ENCODE measurements around the gene MAD1L1.
"Not testable (repeated sequence)": the region's sequence is repeated elsewhere in the genome, so short reads cannot be mapped to it uniquely, and the experiment has no call there.

MAD1L1 gene

DNA sequence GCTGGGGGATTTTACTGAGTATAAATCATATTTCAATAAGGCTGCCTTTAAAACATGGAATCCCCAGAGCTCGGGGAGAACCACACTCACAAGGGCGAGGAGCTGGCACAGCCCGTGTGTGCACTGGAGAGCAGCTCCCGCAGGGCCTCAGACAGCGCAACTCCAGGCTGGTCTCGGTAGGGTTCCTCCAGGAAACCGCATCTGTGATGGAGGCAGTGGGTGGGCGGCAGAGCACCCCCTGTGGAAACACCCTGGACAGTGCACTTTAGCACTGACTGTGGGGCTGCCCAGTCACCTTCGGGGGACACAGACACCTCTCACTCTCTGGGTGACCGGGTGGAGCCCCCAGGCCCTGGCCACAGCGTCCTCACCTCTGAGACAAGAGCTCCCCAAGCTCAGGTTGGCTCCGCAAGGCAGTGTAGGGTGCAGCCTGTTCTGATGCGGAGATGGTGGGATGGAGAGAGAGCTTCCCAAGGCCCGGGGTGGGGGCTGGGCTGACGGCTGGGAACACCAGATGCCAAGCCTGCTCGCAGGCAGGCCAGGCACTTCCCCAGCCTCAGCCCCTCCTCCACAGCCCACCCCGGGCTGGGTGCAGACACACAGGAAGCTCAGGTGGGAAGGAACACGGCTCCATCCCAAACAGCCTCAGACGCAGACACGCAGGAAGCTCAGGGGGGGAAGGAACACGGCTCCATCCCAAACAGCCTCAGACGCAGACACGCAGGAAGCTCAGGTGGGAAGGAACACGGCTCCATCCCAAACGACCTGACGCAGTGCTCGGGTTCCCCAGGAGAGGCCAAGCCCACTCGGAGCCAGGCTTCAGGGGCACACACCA is 224.4 kb downstream of the MAD1L1 start:
- DNase-seq, result no peak

DNA sequence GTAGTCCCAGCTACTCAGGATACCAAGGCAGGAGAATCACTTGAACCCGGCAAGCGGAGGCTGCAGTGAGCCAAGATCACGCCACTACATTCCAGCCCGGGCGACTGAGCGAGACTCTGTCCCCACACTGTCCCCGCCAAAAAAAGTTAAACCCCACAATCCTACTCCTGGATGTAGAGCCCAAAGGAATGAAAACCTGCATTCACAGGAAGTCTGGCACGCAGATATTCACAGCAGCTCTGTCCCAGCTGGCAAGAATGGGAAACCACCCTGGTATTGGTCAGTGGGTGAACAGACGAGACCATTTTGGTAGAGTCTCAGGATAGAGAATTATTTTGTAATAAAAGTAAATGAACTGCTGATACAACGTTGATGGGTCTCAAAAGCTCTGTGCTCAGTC is 225.2 kb downstream of the MAD1L1 start:
- DNase-seq, result no peak

DNA sequence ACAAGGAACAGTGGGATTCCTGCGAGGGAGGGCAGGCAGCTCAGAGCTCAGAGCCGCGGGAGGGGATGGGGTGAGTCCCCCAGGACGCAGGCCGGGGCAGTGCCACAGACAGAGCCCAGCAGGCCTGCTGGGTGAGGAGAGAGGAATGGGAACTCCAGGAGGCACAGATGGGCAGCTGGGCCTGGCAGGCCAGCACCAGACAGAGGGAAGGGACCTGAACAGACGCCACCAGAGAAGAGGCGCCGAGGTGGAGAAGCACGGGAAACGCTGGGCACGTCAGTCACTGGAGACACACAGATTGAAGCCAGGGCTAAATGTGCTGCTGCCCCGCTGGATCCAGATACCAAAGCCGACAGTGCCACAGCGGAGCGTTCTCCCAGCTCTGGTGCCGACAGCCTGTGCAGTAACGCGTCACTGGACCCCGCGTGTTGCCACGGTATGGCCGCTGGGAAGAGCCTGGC is 225.8 kb downstream of the MAD1L1 start:
- DNase-seq, result no peak

DNA sequence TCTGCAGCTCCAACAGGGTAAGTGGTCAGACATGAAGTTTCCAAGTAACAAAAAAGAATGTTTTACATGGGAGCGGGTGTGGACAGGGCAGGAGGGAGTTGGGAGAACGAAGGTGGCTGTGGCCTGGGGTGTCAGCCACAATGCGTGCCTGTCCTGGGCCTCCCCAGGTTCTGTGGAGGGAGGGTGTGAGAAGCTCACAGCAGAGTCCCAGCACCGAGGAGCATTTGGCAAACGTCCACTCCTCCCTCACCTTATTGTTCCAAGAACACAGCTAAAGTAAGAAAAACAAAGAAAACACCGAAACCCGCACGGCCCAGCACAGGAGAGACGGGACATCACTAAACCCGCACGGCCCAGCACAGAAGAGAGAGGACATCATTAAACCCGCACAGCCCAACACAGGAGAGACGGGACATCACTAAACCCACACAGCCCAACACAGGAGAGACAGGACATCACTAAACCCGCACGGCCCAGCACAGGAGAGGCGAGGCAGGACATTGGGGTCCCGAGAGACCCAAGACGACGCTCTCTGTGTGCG is 226.4 kb downstream of the MAD1L1 start:
- DNase-seq, result no peak

DNA sequence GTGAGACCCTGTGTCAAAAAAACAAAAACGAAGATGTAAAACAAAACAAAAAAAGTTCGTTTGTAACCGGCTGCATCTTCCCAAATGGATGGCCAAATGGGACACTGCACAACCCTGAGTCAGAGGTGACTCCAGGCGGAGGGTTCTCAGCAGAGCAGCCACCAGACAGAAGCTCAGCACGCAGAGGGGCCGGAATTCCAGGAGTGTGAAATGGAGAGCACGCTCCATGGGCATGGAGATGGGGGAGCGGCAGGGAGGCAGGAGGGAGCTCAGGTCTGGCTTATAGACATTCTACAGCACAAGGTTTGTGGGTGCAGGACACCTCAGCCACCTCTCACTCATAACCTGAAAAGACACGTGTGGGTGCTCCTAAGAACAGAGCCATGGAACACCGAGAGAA is 227.0 kb downstream of the MAD1L1 start:
- no peak for DNase-seq

DNA sequence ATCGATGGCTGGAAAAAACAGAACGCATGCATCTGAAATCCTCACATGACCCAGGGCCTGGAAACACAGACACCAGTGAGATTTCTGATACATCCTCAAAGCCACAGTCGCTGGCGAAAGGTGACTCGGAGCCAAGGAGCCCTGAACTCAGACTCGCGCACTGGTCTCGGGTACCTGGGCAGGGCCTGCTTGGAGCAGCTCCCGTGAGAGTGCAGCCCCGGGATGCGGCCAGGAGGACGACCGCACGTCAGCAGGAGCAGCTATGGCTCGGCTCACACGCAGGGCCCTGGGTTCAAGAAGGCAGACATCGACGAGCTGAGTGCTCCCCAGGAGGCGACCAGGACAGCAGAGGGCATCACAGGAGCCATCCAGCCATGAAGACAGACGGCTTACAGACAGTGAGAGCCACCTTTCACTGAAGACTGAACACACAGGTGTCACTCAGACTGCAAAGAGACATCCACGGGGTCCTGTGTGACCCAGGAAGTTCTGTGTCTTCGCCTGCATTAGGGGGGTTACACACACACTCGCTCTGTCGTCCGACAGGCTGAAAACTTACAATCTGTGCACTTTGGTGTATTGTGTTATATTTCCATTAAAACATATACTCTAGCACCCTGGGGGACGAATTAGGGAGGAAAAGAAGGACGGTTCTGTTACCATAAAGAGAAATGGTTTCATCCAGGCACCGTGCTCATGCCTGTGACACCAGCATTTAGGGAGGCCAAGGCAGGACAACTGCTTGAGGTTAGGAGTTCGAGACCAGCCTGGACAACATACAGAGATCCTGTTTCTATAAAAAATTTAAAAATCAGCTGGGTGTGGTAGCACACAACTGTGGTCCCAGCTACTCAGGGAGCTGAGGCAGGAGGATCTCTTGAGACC is 227.7 kb downstream of the MAD1L1 start:
- DNase-seq, result no peak

DNA sequence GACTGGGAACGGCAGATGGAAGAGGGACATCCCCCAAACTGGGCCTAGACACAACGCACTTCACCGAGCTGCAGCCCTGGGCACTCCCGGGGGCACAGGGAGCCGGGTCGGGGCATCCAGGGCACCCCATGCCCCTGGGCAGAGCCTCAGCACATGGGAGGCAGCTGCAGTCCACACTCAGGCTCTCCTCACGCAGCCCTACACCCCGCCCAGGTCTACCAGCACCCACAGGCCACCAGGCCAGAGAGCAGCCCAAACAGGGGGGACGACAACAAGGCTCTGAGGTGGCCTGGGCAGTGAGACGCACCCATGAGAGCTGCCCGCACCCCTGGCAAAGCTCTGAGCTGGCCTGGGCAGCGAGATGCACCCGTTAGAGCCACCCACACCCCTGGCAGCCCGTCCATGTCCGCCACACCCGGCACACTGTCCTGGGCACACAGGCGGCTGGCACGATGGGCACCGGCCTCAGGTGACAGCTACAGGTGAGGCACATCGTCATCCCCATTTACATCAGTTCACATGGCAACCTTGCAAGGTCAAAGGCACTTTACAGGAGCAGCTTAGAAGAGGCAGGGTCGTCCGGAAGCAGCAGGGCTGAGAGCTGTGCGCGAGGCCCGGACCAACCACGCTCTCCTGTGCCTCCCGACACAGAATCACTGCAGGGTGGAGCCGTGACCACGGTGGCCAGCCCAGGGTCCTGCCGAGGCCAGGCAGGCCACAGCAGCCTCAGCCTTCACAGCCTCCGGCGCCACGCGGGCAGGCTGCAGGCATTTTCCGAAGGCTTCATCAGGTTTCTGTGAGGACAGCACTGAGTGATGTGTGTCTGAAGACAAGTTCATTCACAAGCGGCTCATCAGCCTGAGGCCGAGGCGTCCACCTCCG is 228.6 kb downstream of the MAD1L1 start:
- DNase-seq, result no peak

DNA sequence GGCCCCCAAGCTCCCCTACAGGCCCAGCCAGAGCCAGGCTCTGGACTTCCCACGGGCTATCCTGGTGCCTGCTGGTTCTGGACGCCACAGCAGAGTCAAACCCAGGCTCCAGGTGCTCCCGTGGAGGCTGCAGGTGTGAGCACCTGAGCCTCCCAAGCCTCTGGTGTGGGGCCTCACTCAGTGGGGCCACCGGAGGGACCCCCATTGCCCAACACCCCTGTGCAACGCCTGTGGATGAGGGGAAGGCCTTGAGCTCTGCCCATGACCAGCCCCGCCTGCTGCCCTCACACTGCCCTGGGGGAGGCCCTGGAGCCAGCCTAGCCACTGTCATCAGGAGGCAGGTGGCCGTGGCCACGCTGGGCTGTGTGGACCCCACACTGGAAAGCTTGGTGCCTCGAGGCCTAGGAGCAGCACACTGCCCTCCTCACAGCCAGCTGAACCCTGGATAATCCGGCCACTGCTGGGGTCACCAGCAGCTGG is 229.3 kb downstream of the MAD1L1 start:
- DNase-seq, result no peak

DNA sequence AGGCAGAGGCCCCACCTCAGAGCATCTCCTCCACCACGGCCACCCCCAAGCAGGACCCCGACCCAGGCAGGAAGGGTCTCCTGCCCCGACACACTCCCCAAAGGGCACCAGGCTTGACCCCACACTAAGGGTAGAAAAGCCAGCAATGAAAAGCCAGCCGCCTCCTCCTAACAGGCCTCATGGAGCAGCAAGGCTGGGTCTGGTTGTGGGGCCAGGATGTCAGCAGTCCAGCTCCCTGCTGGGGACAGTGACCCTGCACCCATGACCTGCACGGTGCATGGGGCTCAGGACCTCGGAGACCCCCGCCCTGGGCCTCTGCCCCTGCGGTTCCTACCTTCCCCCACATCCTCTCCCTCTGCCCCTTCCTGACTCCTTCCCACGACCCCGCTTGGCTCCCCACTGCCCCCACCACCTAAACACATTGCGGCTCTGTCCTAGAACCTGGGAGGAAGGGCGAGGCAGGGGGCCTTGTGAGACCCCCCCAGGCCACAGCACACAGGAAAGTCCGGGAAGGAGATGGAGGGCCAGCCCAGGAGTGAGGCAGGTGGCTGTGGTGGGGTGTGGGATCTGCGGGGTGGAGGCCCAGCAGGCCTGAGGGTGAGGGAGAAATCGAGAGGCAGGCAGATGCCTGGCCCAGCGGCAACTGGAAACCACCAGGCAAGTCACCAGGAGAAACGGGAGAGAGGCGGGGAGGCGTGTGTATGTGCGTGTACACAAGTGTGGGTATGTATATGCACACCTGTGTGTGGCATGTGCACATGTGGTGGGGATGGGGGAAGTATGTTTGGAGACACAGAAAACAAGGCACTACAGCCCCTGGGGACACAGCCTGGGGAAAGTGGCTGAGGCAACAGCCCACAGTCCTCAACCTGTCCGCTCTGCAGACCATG is 229.9 kb downstream of the MAD1L1 start:
- DNase-seq, result no peak

DNA sequence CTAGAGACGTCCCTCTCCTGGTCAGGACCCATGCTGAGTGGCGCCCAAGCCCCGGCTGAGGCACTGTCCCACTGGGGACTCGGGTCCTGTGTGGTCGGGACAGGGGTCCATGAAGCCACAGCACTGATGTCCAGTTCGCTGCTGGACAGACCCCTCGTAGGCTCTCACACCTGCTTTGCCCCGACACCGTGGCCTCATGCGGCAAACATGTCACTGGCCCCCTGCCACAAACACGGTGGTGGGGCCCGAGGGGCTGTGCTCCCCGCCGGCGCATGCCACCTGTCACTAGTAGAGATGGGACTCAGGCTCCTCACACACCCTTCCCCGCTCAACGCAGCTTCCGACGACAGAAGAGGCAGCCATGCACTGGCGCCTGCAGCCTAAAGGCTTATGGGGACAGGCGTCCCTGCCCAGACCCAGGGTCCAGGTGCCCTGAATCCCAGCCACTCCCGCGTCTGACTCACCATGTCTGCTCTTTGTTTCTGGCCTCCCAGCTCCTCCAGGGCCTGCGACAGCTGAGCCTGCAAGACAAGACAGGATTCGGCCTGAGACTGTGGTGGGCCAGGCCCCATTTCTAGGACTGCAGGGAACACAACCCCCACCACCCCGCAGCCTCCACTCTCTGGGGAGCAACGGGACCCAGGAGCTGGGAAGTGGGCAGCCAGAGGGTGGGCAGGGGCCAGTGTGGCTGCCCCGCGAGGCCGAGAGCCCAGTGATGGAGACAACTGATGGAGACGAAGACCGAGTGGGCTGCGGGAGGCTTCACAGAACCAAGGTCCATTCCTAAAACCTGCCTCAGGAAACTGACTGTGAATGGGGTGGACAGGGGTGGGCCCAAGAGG is 230.9 kb downstream of the MAD1L1 start:
- DNase-seq, result no peak

DNA sequence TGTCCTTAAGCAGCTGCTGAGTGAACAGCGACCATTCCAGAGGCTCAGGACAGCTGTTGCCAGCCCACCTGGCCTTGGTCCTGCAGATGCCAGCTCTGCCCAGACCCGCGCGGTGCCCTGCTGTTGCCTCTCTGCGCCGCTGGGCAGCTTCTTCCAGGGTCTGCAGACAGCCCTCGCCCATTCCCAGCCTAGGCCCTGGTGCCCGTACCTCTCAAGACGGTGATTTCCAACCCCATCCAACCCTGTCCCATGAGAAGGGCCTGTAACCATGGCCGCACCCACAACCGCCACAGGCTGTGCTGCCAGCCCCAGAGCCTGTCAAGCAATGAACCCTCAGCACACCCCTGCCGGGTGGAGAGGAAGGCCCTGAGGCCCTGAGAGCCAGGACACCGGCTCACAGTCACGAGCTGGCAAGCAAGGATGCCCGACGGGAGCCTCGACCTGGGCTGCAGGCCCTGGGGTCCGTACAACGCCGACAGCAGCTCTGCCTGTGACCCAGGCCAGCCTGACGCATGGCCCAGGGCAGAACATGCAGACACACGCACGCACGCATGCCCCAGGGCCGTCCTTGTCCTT is 231.9 kb downstream of the MAD1L1 start:
- DNase-seq, result no peak

DNA sequence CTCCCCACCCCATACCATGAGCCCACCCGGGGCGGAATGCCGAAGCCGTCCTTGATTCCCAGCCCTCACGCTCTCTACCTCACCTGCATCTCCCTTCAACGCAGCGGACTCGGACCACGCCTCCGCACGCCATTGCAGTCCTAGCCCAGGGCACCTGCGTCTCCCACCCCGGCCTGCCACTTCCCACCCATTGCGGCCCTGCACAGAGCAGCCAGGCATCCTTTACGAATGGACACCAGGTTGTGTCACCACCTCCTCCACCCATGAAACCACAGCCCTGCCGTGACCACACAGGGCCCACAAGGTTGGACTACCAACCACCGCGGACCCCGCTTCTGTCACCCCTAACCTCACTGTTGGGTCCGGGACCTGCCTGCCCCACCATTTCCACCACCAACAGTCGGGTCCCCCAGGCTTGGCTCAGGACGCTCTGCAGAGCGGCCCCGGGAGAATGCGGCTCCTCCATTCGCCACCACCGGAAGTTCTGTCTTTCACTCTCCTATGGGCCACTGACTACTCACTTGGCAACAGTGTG is 232.5 kb downstream of the MAD1L1 start:
- no peak for DNase-seq

DNA sequence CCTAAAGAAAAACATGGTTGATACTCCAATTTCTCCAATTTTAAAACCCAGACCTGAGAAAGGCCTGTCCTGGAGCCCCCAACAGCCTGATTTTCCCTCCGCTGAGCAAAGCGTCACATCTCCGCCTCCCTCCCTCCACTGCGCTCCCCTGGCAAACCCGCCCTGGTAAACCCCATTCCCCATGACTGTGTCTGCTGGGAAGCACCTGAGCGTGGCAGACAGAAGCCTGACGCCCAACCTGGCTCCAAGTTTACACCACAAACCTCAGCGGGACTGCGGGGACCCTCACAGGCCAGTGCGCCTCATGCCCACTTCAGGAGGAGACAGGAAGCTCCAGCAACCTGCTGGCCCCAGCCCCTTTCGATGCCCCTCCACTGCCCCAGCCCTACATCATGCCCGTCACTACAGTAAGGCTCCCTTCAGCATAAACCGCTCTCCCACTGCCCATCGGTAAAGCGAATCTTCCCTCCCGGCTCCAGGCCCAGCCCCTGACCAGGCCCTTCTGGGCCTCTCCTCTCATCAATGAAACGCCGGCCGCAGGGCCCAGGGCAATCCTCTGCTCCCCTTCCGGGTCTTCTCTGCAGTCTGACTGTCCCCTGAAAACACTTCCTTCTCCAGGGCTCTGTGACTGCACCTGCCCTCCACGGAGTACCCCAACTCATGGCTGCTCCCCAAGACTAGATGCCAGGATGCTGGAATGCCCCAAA is 233.3 kb downstream of the MAD1L1 start:
- DNase-seq, result no peak

DNA sequence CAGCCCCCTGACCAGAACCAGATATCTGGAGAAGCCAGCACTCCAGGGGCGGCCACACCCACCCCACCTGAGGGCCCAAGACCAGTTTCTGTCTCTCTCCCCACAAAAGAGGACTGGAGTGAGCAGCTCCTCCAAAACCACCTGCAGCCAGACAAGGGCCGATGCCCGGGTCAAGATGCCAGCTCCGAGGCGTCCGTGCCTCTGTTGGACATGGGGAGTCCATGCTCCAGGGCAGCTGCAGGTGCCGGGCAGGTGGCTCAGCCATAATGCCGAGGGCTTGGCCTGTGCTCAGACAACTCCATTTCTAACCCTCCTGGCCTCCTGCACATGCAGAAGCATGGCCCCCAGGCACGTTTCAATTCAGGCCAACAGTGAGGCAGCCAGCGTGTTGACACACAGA is 234.6 kb downstream of the MAD1L1 start:
- DNase-seq, result no peak

DNA sequence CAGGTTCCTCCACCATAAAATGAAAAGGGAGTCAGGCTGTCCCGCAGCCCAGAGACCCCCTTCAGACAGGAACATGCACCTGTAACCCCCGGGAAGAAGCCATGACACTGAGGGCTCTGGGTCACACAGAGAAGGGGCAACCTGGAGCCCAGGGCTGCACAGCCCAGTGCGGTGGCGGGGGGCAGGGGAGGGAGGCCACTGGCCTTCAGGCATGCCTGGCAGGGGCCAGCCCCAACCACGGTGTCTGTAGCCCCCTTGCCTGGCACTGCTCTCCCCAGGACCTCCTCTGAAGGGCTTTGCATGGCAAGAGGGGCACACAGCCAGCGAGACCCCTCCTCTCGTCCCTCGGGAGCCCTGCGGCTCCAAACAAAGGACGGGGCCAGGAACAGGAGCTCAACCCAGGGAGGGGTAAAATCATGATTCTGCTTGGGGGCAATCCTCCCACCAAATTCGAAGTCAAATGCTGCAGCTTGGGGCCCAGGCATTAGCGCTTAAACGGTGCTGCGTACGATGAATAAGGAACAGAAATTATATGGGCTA is 235.1 kb downstream of the MAD1L1 start:
- no peak for DNase-seq

DNA sequence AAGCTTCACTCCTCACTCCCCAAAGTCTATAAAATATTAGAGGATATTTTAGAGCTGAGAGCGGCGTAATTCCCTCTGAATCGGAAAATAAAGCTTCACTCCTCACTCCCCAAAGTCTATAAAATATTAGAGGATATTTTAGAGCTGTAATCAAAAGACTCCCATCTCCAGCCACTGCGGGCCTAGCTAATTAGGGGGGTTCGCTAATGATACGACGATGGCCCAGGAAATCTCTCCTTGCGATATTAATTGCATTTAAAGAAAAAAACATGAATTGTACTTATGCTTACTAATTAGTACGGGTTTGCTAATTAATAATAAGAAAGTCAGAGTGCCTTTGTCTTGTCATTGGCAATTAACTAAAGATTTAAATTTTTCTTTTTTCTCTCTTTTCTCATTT is 235.9 kb downstream of the MAD1L1 start:
- DNase-seq, result no peak

DNA sequence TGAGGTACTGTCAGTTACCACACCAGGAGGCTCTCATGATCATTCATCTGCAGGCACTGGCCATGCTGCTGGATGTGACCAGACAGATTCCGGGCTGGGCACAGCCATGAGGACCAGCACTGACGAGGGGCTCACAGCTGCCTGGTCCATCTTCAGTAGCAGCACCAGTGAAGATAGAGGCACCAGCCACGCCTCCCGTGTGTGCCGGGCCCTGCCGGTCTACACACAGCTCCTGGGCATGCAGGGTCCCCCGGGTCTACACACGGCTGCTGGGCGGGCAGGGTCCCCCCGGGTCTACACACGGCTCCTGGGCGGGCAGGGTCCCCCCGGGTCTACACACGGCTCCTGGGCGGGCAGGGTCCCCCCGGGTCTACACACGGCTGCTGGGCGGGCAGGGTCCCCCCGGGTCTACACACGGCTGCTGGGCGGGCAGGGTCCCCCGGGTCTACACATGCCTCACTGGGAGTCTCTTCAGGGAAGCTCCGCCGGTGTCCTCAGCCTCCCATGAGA is 236.8 kb downstream of the MAD1L1 start:
- DNase-seq, result not testable (repeated sequence)

DNA sequence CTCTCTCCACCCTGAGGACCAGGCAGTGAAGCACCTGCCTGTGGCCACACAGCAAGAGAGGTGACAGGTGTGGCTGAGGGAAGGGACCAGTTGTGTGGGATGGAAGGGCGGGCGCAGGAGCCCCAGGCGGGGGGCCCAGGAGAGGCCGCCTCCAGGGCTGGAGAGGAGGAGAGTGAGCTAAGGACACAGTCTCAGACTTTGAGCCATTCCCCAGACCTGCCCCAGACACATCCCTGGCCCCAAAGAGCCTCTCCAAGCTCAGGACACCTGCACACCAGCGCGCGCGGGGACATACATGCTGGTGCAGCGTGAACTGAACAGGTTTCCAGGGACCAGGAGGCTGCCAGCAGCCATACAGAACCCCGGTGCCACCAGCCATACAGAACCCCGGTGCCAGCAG is 237.3 kb downstream of the MAD1L1 start:
- no peak for DNase-seq

DNA sequence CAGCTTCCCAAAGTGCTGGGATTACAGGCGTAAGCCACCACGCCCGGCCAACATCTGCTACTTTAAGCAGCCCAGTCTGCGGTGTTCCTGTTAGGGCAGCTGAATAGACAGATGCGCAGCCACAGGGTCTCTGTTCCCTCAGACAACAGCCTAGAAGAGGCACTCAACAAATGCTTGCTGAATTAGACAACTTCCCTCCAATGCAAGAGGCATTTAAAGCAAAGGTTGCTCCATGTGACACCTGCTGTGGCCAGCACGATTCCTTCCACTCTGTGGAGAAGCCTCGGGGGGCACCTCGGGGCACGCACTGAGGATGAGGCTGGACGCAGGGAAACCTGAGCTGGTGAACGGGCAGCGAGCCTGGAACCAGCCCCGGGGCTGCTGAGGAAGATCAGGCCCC is 237.8 kb downstream of the MAD1L1 start:
- no peak for DNase-seq

Data from CD4-positive, alpha-beta T cell treated with Interleukin-10 for 1 hour (primary cell).